Panc1 (cell line): ENCODE data around the gene LIME1.

Experiments used
- POLR2AphosphoS5 ChIP-seq: IDR thresholded peaks from 2 replicates; pipeline ENCODE4 v1.6.1; 2012; ENCODE audit warnings: mild to moderate bottlenecking, low read depth, low read length, moderate library complexity
- TF ChIP-seq, protein P1 (sequence below): fragments of 450-650 bp; IDR thresholded peaks from 2 replicates; pipeline ENCODE4 v1.5.1; 2017; ENCODE audit warnings: mild to moderate bottlenecking
- TF ChIP-seq, protein P2 (sequence below), 2 experiments: IDR thresholded peaks; 2 replicates each; pipeline ENCODE4 v1.6.1; 2011 to 2012; ENCODE audit warnings: low read depth in 2 of 2, control low read depth in 1 of 2, low read length in 1 of 2, mild to moderate bottlenecking in 1 of 2, moderate library complexity in 1 of 2; ENCODE audit not compliant: insufficient read depth in 1 of 2

DNA sequence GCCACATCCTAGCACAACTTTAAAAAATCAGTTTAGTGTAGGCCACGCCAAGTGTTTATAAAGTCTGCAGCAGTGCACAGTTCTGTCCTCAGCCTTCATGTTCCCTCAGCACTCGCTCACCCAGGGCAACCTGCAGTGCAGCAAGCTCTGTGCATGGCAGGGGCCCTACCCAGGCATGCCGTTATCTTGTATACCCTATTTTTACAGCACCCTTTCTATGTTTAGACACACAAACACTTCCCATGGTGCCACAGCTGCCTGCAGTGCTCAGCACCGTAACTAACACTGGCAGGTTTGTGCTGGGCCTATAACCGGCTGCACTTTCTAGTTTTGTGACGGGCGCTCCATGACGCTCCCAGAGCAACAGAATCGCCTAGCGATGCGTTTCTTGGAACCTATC, 50.8 kb downstream of the LIME1 start:
- TF ChIP-seq, protein P1, sequence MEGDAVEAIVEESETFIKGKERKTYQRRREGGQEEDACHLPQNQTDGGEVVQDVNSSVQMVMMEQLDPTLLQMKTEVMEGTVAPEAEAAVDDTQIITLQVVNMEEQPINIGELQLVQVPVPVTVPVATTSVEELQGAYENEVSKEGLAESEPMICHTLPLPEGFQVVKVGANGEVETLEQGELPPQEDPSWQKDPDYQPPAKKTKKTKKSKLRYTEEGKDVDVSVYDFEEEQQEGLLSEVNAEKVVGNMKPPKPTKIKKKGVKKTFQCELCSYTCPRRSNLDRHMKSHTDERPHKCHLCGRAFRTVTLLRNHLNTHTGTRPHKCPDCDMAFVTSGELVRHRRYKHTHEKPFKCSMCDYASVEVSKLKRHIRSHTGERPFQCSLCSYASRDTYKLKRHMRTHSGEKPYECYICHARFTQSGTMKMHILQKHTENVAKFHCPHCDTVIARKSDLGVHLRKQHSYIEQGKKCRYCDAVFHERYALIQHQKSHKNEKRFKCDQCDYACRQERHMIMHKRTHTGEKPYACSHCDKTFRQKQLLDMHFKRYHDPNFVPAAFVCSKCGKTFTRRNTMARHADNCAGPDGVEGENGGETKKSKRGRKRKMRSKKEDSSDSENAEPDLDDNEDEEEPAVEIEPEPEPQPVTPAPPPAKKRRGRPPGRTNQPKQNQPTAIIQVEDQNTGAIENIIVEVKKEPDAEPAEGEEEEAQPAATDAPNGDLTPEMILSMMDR: no peak
- TF ChIP-seq, protein P2, sequence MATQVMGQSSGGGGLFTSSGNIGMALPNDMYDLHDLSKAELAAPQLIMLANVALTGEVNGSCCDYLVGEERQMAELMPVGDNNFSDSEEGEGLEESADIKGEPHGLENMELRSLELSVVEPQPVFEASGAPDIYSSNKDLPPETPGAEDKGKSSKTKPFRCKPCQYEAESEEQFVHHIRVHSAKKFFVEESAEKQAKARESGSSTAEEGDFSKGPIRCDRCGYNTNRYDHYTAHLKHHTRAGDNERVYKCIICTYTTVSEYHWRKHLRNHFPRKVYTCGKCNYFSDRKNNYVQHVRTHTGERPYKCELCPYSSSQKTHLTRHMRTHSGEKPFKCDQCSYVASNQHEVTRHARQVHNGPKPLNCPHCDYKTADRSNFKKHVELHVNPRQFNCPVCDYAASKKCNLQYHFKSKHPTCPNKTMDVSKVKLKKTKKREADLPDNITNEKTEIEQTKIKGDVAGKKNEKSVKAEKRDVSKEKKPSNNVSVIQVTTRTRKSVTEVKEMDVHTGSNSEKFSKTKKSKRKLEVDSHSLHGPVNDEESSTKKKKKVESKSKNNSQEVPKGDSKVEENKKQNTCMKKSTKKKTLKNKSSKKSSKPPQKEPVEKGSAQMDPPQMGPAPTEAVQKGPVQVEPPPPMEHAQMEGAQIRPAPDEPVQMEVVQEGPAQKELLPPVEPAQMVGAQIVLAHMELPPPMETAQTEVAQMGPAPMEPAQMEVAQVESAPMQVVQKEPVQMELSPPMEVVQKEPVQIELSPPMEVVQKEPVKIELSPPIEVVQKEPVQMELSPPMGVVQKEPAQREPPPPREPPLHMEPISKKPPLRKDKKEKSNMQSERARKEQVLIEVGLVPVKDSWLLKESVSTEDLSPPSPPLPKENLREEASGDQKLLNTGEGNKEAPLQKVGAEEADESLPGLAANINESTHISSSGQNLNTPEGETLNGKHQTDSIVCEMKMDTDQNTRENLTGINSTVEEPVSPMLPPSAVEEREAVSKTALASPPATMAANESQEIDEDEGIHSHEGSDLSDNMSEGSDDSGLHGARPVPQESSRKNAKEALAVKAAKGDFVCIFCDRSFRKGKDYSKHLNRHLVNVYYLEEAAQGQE (IDR thresholded peaks at IDR 0.05; ENCODE audit: insufficient read depth in 1 of 2, low read depth in 2 of 2, low read length in 1 of 2): no peak
- no peak for TF ChIP-seq POLR2AphosphoS5
